Measurements from ENCODE around the gene OVCH1.

DNA sequence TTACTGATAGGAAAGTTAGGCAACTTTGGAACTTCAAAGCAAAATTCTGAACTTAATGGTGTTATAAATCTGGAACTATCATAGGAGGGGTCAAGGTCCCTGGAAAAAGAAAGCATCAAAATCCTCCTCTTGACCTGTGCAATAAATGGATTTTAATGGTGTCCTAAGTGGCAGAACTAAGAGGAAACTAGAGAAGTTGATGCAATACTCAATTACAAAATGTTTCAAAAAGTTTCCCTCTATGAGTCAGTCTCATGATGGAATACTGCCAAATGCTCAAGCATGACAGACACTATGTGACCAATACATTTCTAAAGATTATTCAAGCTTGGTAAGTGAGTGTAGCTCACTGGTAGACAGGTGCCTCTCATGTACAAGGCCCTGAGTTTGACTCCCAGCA, 68.9 kb downstream of the OVCH1 start:
- TF ChIP-seq, protein P1, sequence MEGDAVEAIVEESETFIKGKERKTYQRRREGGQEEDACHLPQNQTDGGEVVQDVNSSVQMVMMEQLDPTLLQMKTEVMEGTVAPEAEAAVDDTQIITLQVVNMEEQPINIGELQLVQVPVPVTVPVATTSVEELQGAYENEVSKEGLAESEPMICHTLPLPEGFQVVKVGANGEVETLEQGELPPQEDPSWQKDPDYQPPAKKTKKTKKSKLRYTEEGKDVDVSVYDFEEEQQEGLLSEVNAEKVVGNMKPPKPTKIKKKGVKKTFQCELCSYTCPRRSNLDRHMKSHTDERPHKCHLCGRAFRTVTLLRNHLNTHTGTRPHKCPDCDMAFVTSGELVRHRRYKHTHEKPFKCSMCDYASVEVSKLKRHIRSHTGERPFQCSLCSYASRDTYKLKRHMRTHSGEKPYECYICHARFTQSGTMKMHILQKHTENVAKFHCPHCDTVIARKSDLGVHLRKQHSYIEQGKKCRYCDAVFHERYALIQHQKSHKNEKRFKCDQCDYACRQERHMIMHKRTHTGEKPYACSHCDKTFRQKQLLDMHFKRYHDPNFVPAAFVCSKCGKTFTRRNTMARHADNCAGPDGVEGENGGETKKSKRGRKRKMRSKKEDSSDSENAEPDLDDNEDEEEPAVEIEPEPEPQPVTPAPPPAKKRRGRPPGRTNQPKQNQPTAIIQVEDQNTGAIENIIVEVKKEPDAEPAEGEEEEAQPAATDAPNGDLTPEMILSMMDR (IDR thresholded peaks at IDR 0.05 in 4 of 5, conservative IDR thresholded peaks at IDR 0.05 in 1 of 5) = no peak
- no peak for TF ChIP-seq POLR2A (IDR thresholded peaks at IDR 0.05)
